OCI-LY1 (cell line): ENCODE measurements around the gene GLB1L3.

Source experiments
- H2AFZ ChIP-seq: fragments of 200-600 bp; sonication (generic), shearing (Covaris generic); 2 replicates; pipeline ENCODE4 v1.6.0; 2014; ENCODE audit warnings: antibody characterized with exemption, mild to moderate bottlenecking, low read length
- H3F3A ChIP-seq: fragments of 200-600 bp; sonication (generic), shearing (Covaris generic); 2 replicates; pipeline ENCODE4 v1.6.0; 2014; ENCODE audit warnings: mild to moderate bottlenecking, antibody characterized with exemption, low read length, moderate library complexity; ENCODE audit not compliant: insufficient read depth
- H3K27ac ChIP-seq: fragments of 200-600 bp; sonication (generic); 2 replicates; pipeline ENCODE4 v1.5.1; 2014; ENCODE audit warnings: low read length, mixed run types, mild to moderate bottlenecking, low read depth; ENCODE audit not compliant: poor library complexity, severe bottlenecking
- H3K27me3 ChIP-seq: fragments of 200-600 bp; sonication (generic); 2 replicates; pipeline ENCODE4 v1.6.0; 2014; ENCODE audit warnings: antibody characterized with exemption, mild to moderate bottlenecking, low read length, moderate library complexity; ENCODE audit not compliant: insufficient read depth
- H3K36me3 ChIP-seq: fragments of 200-600 bp; sonication (generic); 2 replicates; pipeline ENCODE4 v1.6.1; 2014; ENCODE audit warnings: mild to moderate bottlenecking, antibody characterized with exemption, low read length, moderate library complexity, mixed read lengths; ENCODE audit not compliant: insufficient read depth
- H3K4me1 ChIP-seq: fragments of 200-600 bp; sonication (generic); 2 replicates; pipeline ENCODE4 v1.5.1; 2014; ENCODE audit warnings: mild to moderate bottlenecking, low read length, moderate library complexity; ENCODE audit not compliant: insufficient read depth, severe bottlenecking
- H3K4me2 ChIP-seq: fragments of 200-600 bp; sonication (generic), shearing (Covaris generic); 2 replicates; pipeline ENCODE4 v1.6.1; 2014; ENCODE audit warnings: low read length
- H3K4me3 ChIP-seq: fragments of 200-600 bp; sonication (generic); 2 replicates; pipeline ENCODE4 v1.5.1; 2014; ENCODE audit warnings: low read length, low read depth, mild to moderate bottlenecking, mixed read lengths; ENCODE audit not compliant: poor library complexity, severe bottlenecking
- H3K79me2 ChIP-seq: fragments of 200-600 bp; shearing (Covaris generic); 2 replicates; pipeline ENCODE4 v1.6.1; 2016; ENCODE audit warnings: mixed run types, low read length, mixed read lengths; ENCODE audit not compliant: insufficient read depth
- H3K9ac ChIP-seq: fragments of 200-600 bp; sonication (generic), shearing (Covaris generic); 2 replicates; pipeline ENCODE4 v1.6.1; 2014; ENCODE audit warnings: mild to moderate bottlenecking, low read length, mixed read lengths
- H3K9me2 ChIP-seq: fragments of 200-600 bp; sonication (generic), shearing (Covaris generic); 2 replicates; pipeline ENCODE4 v1.6.1; 2014; ENCODE audit warnings: low read depth, mild to moderate bottlenecking, low read length, mixed read lengths
- H3K9me3 ChIP-seq: fragments of 200-600 bp; shearing (Covaris generic); 2 replicates; pipeline ENCODE4 v1.6.1; 2014; ENCODE audit warnings: low read length, mixed read lengths
- H4K20me1 ChIP-seq: fragments of 200-600 bp; sonication (generic), shearing (Covaris generic); 2 replicates; pipeline ENCODE4 v1.6.0; 2016; ENCODE audit warnings: mild to moderate bottlenecking, low read length; ENCODE audit not compliant: insufficient read depth
- CTCF ChIP-seq: fragments of 200-600 bp; sonication (generic), shearing (Covaris generic); IDR thresholded peaks from 2 replicates; pipeline ENCODE4 v1.5.1; 2017; ENCODE audit warnings: mild to moderate bottlenecking, antibody characterized with exemption, low read length, moderate library complexity, mixed read lengths
- EZH2 ChIP-seq: fragments of 200-600 bp; sonication (generic), shearing (Covaris generic); IDR thresholded peaks from 2 replicates; pipeline ENCODE4 v1.8.0; 2017; ENCODE audit warnings: borderline replicate concordance, mixed run types, mild to moderate bottlenecking, antibody characterized with exemption, low read length, moderate library complexity, mixed read lengths

The GLB1L3 gene

GRCh38 chr11:134358856-134359490, 82.8 kb downstream of the GLB1L3 start:
- TF ChIP-seq EZH2: no peak
- TF ChIP-seq CTCF: no peak
- H3K79me2 ChIP-seq: no peaks in the 10 kb centered on the region
- H3K4me3 ChIP-seq: no peak overlapping the region
- no peak overlapping the region for H3K9ac ChIP-seq
- no peak overlapping the region for H3K4me2 ChIP-seq
- no peaks in the 10 kb centered on the region for H3K27me3 ChIP-seq
- H3K27ac ChIP-seq: no peak overlapping the region
- H3K4me1 ChIP-seq: no peaks in the 10 kb centered on the region
- H3F3A ChIP-seq: no peaks in the 10 kb centered on the region
- H2AFZ ChIP-seq: no peak overlapping the region
- no peaks in the 10 kb centered on the region for H4K20me1 ChIP-seq
- no peaks in the 10 kb centered on the region for H3K9me2 ChIP-seq
- H3K36me3 ChIP-seq: no peaks in the 10 kb centered on the region
- H3K9me3 ChIP-seq: no peaks in the 10 kb centered on the region

GRCh38 chr11:134359646-134360045, 83.5 kb downstream of the GLB1L3 start:
- Histone ChIP-seq H3K9me2 (no peaks in the 10 kb centered on the region), H4K20me1 (no peaks in the 10 kb centered on the region), H3K36me3 (no peaks in the 10 kb centered on the region), H3K27me3 (no peaks in the 10 kb centered on the region), H3K9me3 (no peaks in the 10 kb centered on the region), H3K4me3 (no peak overlapping the region), H3K79me2 (no peaks in the 10 kb centered on the region), H3K4me1 (no peaks in the 10 kb centered on the region), H3K27ac (no peak overlapping the region), H2AFZ (no peak overlapping the region), H3F3A (no peaks in the 10 kb centered on the region), H3K4me2 (no peak overlapping the region), H3K9ac (no peak overlapping the region)
- TF ChIP-seq CTCF: no peak
- TF ChIP-seq EZH2: no peak

- Histone ChIP-seq H3K4me3 (no peak overlapping the region), H3F3A (no peaks in the 10 kb centered on the region), H4K20me1 (no peaks in the 10 kb centered on the region), H2AFZ (no peak overlapping the region), H3K9ac (no peak overlapping the region), H3K4me1 (no peaks in the 10 kb centered on the region), H3K79me2 (no peaks in the 10 kb centered on the region), H3K27ac (no peak overlapping the region), H3K27me3 (no peaks in the 10 kb centered on the region), H3K4me2 (no peak overlapping the region), H3K9me2 (no peaks in the 10 kb centered on the region), H3K36me3 (no peaks in the 10 kb centered on the region), H3K9me3 (no peaks in the 10 kb centered on the region)
- peak; percentile 64 for TF ChIP-seq CTCF
- TF ChIP-seq EZH2: no peak
Measured at GRCh38 chr11:134360050-134360835, 84.1 kb downstream of the GLB1L3 start.
